Peyer's patch (tissue), 4 donors: Measurements from ENCODE around the gene RDH12.

Source experiments
- POLR2A ChIP-seq, 2 donors: fragments of 450-650 bp; IDR thresholded peaks; one replicate each; pipeline ENCODE4 v1.5.1; 2017; ENCODE audit warnings: antibody characterized with exemption in 2 of 2, mild to moderate bottlenecking in 2 of 2, moderate library complexity in 2 of 2
- TF ChIP-seq, protein P1 (sequence below), 6 experiments: fragments of 450-650 bp in 4 of 6; fragments of 200-600 bp in 2 of 6; sonication (generic) in 1 of 6; IDR thresholded peaks; one replicate each; pipeline ENCODE4 v1.5.1; 2017 to 2019; ENCODE audit warnings: antibody characterized with exemption in 6 of 6, mild to moderate bottlenecking in 3 of 6, moderate library complexity in 1 of 6

DNA sequence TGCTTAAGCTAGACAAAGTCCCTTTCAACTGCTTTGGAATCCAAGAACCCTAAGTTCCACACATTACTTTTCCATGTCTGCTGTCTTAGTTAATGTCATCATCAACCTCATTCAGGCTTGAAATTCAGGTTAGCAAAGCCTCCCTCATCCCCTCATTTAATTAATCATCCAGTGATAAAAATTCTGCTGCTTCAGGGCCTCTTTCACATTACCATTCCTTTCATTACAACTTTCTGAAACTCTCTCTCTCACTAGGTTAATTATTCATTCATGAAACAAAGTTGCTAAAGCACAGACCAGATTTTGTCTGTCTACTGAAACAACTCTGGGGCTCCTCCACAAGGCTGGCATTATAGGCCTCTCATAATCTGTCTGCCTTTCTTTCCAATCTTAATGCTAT is 17.8 kb upstream of the RDH12 start:
- TF ChIP-seq, protein P1, sequence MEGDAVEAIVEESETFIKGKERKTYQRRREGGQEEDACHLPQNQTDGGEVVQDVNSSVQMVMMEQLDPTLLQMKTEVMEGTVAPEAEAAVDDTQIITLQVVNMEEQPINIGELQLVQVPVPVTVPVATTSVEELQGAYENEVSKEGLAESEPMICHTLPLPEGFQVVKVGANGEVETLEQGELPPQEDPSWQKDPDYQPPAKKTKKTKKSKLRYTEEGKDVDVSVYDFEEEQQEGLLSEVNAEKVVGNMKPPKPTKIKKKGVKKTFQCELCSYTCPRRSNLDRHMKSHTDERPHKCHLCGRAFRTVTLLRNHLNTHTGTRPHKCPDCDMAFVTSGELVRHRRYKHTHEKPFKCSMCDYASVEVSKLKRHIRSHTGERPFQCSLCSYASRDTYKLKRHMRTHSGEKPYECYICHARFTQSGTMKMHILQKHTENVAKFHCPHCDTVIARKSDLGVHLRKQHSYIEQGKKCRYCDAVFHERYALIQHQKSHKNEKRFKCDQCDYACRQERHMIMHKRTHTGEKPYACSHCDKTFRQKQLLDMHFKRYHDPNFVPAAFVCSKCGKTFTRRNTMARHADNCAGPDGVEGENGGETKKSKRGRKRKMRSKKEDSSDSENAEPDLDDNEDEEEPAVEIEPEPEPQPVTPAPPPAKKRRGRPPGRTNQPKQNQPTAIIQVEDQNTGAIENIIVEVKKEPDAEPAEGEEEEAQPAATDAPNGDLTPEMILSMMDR (IDR thresholded peaks at IDR 0.05): no peak
- TF ChIP-seq POLR2A (IDR thresholded peaks at IDR 0.05): no peak
